Panc1 (cell line): ENCODE data around the gene EMILIN3.

Source experiments
- POLR2AphosphoS5 ChIP-seq: IDR thresholded peaks from 2 replicates; pipeline ENCODE4 v1.6.1; 2012; ENCODE audit warnings: mild to moderate bottlenecking, low read depth, low read length, moderate library complexity
- REST ChIP-seq, 2 experiments: IDR thresholded peaks; 2 replicates each; pipeline ENCODE4 v1.6.1; 2011 to 2012; ENCODE audit warnings: low read depth in 2 of 2, control low read depth in 1 of 2, low read length in 1 of 2, mild to moderate bottlenecking in 1 of 2, moderate library complexity in 1 of 2; ENCODE audit not compliant: insufficient read depth in 1 of 2
- TF ChIP-seq, protein P1 (sequence below): fragments of 450-650 bp; IDR thresholded peaks from 2 replicates; pipeline ENCODE4 v1.5.1; 2017; ENCODE audit warnings: mild to moderate bottlenecking

DNA sequence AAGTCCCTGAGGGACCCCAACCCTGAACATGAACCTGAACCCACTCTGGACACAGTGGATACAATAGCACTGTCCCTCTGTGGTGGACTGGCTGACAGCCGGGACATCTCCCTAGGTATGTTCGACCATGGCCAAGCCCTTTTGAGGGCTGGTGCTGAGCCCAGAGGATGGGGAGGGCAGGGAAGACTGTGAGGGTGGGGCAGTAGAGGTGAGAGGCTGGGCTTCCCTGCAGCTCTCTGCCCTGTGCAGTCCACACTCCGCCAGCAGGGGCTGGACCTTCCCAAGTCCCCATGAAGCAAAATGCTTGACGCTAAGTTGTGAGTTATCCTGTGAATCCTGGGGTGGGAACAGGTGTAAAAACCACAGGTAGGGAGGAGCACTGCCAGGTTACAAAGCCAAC is 14.5 kb downstream of the EMILIN3 start:
- no peak for TF ChIP-seq POLR2AphosphoS5
- no peak for TF ChIP-seq REST (IDR thresholded peaks at IDR 0.05; ENCODE audit: insufficient read depth in 1 of 2, low read depth in 2 of 2, low read length in 1 of 2)
- TF ChIP-seq, protein P1, sequence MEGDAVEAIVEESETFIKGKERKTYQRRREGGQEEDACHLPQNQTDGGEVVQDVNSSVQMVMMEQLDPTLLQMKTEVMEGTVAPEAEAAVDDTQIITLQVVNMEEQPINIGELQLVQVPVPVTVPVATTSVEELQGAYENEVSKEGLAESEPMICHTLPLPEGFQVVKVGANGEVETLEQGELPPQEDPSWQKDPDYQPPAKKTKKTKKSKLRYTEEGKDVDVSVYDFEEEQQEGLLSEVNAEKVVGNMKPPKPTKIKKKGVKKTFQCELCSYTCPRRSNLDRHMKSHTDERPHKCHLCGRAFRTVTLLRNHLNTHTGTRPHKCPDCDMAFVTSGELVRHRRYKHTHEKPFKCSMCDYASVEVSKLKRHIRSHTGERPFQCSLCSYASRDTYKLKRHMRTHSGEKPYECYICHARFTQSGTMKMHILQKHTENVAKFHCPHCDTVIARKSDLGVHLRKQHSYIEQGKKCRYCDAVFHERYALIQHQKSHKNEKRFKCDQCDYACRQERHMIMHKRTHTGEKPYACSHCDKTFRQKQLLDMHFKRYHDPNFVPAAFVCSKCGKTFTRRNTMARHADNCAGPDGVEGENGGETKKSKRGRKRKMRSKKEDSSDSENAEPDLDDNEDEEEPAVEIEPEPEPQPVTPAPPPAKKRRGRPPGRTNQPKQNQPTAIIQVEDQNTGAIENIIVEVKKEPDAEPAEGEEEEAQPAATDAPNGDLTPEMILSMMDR, result no peak
